K562 (cell line): ENCODE results near the gene EDDM3A. TPM values are rescaled to one million over a fixed set of nuclear protein-coding genes. Genes with fewer than 3 reads are reported as not detected.

Source experiments
- ATAC-seq: fragments of 200-7000 bp; cut with Tn5 transposase; 3 replicates; pipeline ENCODE4 v1.9.1; 2020; ENCODE audit warnings: moderate library complexity
- BruUV-seq: library from RNA; stranded (reverse); fragments of 400-500 nt; replicated peaks from 2 replicates; lab custom pipeline; 2021; lab: Mats Ljungman, UMichigan
- CTCF ChIA-PET: fragments of 300-600 bp; formaldehyde crosslinking; extraction: SDS; loops from one replicate; lab custom pipeline; 2021; ENCODE audit warnings: low intra/inter-chr PET ratio; lab: Yijun Ruan, JAX
- POLR2A ChIA-PET: fragments of 300-600, 350-650 bp; sonication (Branson Sonifier 250); formaldehyde crosslinking; extraction: SDS; loops from one replicate; lab custom pipeline; 2021; ENCODE audit warnings: antibody characterized with exemption, inconsistent platforms; lab: Yijun Ruan, JAX
- DNase-seq, 4 experiments: peaks; one replicate each; pipeline versions ENCODE4 v3.0.0 to v3.0.0-alpha.2; 2011 to 2018; ENCODE audit warnings: low spot score in 3 of 4, mixed read lengths in 3 of 4; ENCODE audit errors: extremely low read depth in 1 of 4
- FAIRE-seq: peaks from 2 replicates; lab custom pipeline; 2011; peaks lifted over from hg19 to GRCh38; lab: Jason Lieb, UNC
- H2AFZ ChIP-seq: 2 replicates; pipeline ENCODE4 v1.6.0; 2011; ENCODE audit warnings: low read depth, low read length, control low read depth, inconsistent platforms
- H3K27ac ChIP-seq: fragments of 200-600 bp; 3 replicates; pipeline ENCODE4 v1.8.0; 2011; ENCODE audit warnings: low read depth, mild to moderate bottlenecking, control low read depth, inconsistent platforms, low read length, moderate library complexity, mixed read lengths; ENCODE audit errors: extremely low read depth
- H3K27me3 ChIP-seq, 2 experiments: fragments of 300-600 bp in 1 of 2; 2 replicates in 1 of 2; 3 replicates in 1 of 2; pipeline versions ENCODE4 v1.6.0 to v1.8.0; 2011; ENCODE audit warnings: inconsistent platforms in 2 of 2, low read length in 2 of 2, mild to moderate bottlenecking in 1 of 2, mixed read lengths in 1 of 2, moderate library complexity in 1 of 2; ENCODE audit not compliant: control insufficient read depth in 2 of 2, insufficient read depth in 2 of 2
- H3K36me3 ChIP-seq: fragments of 300-600 bp; 3 replicates; pipeline ENCODE4 v1.8.0; 2011; ENCODE audit warnings: mild to moderate bottlenecking, low read length, inconsistent platforms; ENCODE audit not compliant: control insufficient read depth, insufficient read depth
- H3K4me1 ChIP-seq, 2 experiments: fragments of 200-600 bp in 1 of 2; replicated peaks in 1 of 2; 2 replicates in 1 of 2; 3 replicates in 1 of 2; pipeline versions ENCODE4 v1.5.1 to v1.8.0; 2011; ENCODE audit warnings: inconsistent platforms in 2 of 2, low read length in 2 of 2, mild to moderate bottlenecking in 1 of 2, mixed read lengths in 1 of 2, moderate library complexity in 1 of 2; ENCODE audit not compliant: control insufficient read depth in 2 of 2, insufficient read depth in 2 of 2
- H3K4me2 ChIP-seq: 2 replicates; pipeline ENCODE4 v1.6.1; 2011; ENCODE audit warnings: low read length, control low read depth, inconsistent platforms, mixed read lengths; ENCODE audit not compliant: insufficient read depth
- H3K4me3 ChIP-seq: fragments of 200-600 bp; sonication (generic), shearing (Covaris generic); 2 replicates; pipeline ENCODE4 v1.5.1; 2016; ENCODE audit warnings: control low read depth, inconsistent platforms
- H3K79me2 ChIP-seq: fragments of 200-600 bp; 3 replicates; pipeline ENCODE4 v1.8.0; 2011; ENCODE audit warnings: low read length, inconsistent platforms; ENCODE audit not compliant: control insufficient read depth, insufficient read depth
- H3K9ac ChIP-seq, 2 experiments: 2 replicates each; pipeline versions ENCODE4 v1.6.0 to v1.6.1; 2011; ENCODE audit warnings: low read depth in 2 of 2, low read length in 2 of 2, control low read depth in 1 of 2, inconsistent platforms in 1 of 2, mild to moderate bottlenecking in 1 of 2, mixed read lengths in 1 of 2; ENCODE audit not compliant: insufficient read depth in 1 of 2
- H3K9me1 ChIP-seq: one replicate; pipeline ENCODE4 v1.6.0; 2011; ENCODE audit warnings: inconsistent platforms, mild to moderate bottlenecking, low read length, moderate library complexity; ENCODE audit not compliant: control insufficient read depth, insufficient read depth
- H3K9me3 ChIP-seq: replicated peaks from 2 replicates; pipeline ENCODE4 v1.5.1; 2011; ENCODE audit warnings: low read depth, low read length, inconsistent platforms; ENCODE audit not compliant: control insufficient read depth, insufficient read depth
- H4K20me1 ChIP-seq: replicated peaks from 2 replicates; pipeline ENCODE4 v1.6.1; 2011; ENCODE audit warnings: low read length, inconsistent platforms, mixed read lengths; ENCODE audit not compliant: control insufficient read depth, insufficient read depth
- AFF1 ChIP-seq, 2 experiments: fragments of 450-650 bp; IDR thresholded peaks; 2 replicates each; pipeline ENCODE4 v1.6.1; 2018; ENCODE audit warnings: mild to moderate bottlenecking in 2 of 2, low read depth in 1 of 2; ENCODE audit not compliant: partially characterized antibody in 2 of 2
- ARID4B ChIP-seq: sonication (generic); formaldehyde crosslinking; IDR thresholded peaks from 2 replicates; pipeline ENCODE4 v1.8.0; 2022; ENCODE audit warnings: mild to moderate bottlenecking, missing genetic modification reagents
- ELF2 ChIP-seq: fragments of 250-450 bp; sonication (Bioruptor Pico); IDR thresholded peaks from 2 replicates; pipeline ENCODE4 v1.5.0; 2021; ENCODE audit warnings: mild to moderate bottlenecking
- GTF3C2 ChIP-seq: IDR thresholded peaks from 3 replicates; pipeline ENCODE4 v1.6.1; 2011; ENCODE audit warnings: borderline replicate concordance, mild to moderate bottlenecking, moderate library complexity; ENCODE audit not compliant: insufficient read length; ENCODE audit errors: extremely low read depth
- JUN ChIP-seq, 2 experiments: sonication (generic) in 1 of 2; formaldehyde crosslinking in 1 of 2; IDR thresholded peaks; 2 replicates each; pipeline versions ENCODE4 v1.6.1 to v1.8.0; 2012 to 2022; ENCODE audit warnings: borderline replicate concordance in 2 of 2, mild to moderate bottlenecking in 2 of 2, improper control_type of control experiment in 1 of 2, low read depth in 1 of 2, low read length in 1 of 2, missing genetic modification reagents in 1 of 2
- LARP7 ChIP-seq: fragments of 450-650 bp; IDR thresholded peaks from 2 replicates; pipeline ENCODE4 v1.6.1; 2016
- PML ChIP-seq: IDR thresholded peaks from 2 replicates; pipeline ENCODE4 v1.6.1; 2012; ENCODE audit warnings: low read length, inconsistent platforms
- SMC3 ChIP-seq: conservative IDR thresholded peaks from 2 replicates; pipeline ENCODE4 v1.6.1; 2011; ENCODE audit warnings: low read depth, low read length, improper control_type of control experiment; ENCODE audit not compliant: insufficient read depth
- SREBF1 ChIP-seq: fragments of 150-350 bp; IDR thresholded peaks from 2 replicates; pipeline ENCODE4 v1.6.1; 2014; ENCODE audit warnings: antibody characterized with exemption, low read depth, low read length, borderline replicate concordance
- XRCC4 ChIP-seq: IDR thresholded peaks from one replicate; pipeline ENCODE4 v1.6.1; 2011; ENCODE audit not compliant: insufficient read depth, insufficient read length; ENCODE audit errors: extremely low read depth
- WGBS: fragments of 100-300 bp; shearing (Covaris generic); methylation state at CpG from one replicate; pipeline ENCODE4 v1.1.6; 2016; ENCODE audit warnings: low coverage, mixed read lengths; ENCODE audit not compliant: insufficient coverage; ENCODE audit errors: missing lambda C conversion rate; 5-methylcytosine and 5-hydroxymethylcytosine counted together
- in situ Hi-C: fragments of 300-500 bp; cut with MboI; formaldehyde crosslinking; loops from 4 replicates; pipeline ENCODE4 v1.15.0; 2018; ENCODE audit warnings: inconsistent platforms, mixed read lengths
- intact Hi-C: fragments of 100-400 bp; cut with micrococcal nuclease; formaldehyde crosslinking; loops from 2 replicates; pipeline ENCODE4 v1.14.2; 2022
- polyA plus RNA-seq, 8 experiments: library from polyadenylated mRNA; depleted of rRNA in 4 of 8; stranded (reverse) in 5 of 8; unstranded in 3 of 8; fragments of >200 nt; fragmentation: Nextera tagmentation in 2 of 8; fragmentation: Illumina TruSeq in 1 of 8; extraction: Ambion mirVana in 2 of 8; extraction: Trizol in 1 of 8; gene quantifications; 2 replicates each; pipeline versions ENCODE4 v1.2.1 to v1.2.3, GENCODE V29; 2011 to 2014; ENCODE audit warnings: inconsistent platforms in 1 of 8, missing spikeins in 1 of 8
- total RNA-seq, 7 experiments: library from RNA; depleted of rRNA in 6 of 7; stranded (reverse); fragments of >200 nt in 6 of 7; fragmentation: Illumina TruSeq in 2 of 7; extraction: Trizol in 2 of 7; gene quantifications; 2 replicates each; pipeline versions ENCODE4 v1.2.1 to v1.2.3, GENCODE V29; 2011 to 2021; ENCODE audit warnings: low replicate concordance in 1 of 7

Gene EDDM3A
- total and polyA plus RNA-seq, 9 of the 15 experiments (the other 6 are each of a cell fraction or from before 2014, with no cell fraction given): not detected

GRCh38 chr14:20719777-20720176 is 25.9 kb upstream of the EDDM3A start:
- BruUV-seq: no TSS peak
- H3K79me2 ChIP-seq: no peaks in the 10 kb centered on the region
- H2AFZ ChIP-seq: no peak overlapping the region
- H3K27ac ChIP-seq: no peak overlapping the region
- H3K4me1 ChIP-seq: peaks cover 0 to 6% of the 10 kb centered on the region in 2 experiments; a peak in 2 of 5 replicates
- no peak overlapping the region for H3K4me3 ChIP-seq
- H3K9ac ChIP-seq: no peak overlapping the region
- 5% methylated on average over 4 of the region's 4 CpGs for WGBS
- H3K27me3 ChIP-seq: peaks cover 12 to 28% of the 10 kb centered on the region in 2 experiments; a peak in 4 of 5 replicates
- intact Hi-C loops (no loop called here), in situ Hi-C loops (loop anchor here (25.0 kb wide), 1 partner anchor 243 kb away; the partner anchor contains the start of gene RNASE2)
- no peaks in the 10 kb centered on the region for H3K9me3 ChIP-seq
- ATAC-seq: no peak
- no peak overlapping the region for H3K4me2 ChIP-seq
- ChIA-PET CTCF (no interaction called here), POLR2A (no interaction called here)
- no peaks in the 10 kb centered on the region for H3K9me1 ChIP-seq
- no peaks in the 10 kb centered on the region for H4K20me1 ChIP-seq
- no peak for FAIRE-seq
- H3K36me3 ChIP-seq: no peaks in the 10 kb centered on the region
- no peak for DNase-seq
- TF ChIP-seq ARID4B (CRISPR knock-in tag) (no peak), PML (no peak), GTF3C2 (no peak), ELF2 (CRISPR knock-in tag) (no peak), LARP7 (no peak), JUN (IDR thresholded peaks at IDR 0.05; ENCODE audit: borderline replicate concordance, low read depth, low read length) (no peak), JUN (CRISPR knock-in tag; IDR thresholded peaks at IDR 0.05; ENCODE audit: borderline replicate concordance) (no peak), SMC3 (no peak), AFF1 (IDR thresholded peaks at IDR 0.05; ENCODE audit: low read depth in 1 of 2, partially characterized antibody in 2 of 2) (no peak), XRCC4 (no peak), SREBF1 (no peak)
